Smooth muscle cell (in vitro differentiated cells): ENCODE data around the gene DNAJC11. TPM values are rescaled to one million over a fixed set of nuclear protein-coding genes. Genes with fewer than 3 reads are reported as not detected.

Experiments
- DNase-seq: peaks from one replicate; lab custom pipeline; 2025; ENCODE audit not compliant: unreplicated experiment; lab: John Stamatoyannopoulos, UW
- H2AFZ ChIP-seq: fragments of 200-600 bp; sonication (generic); 2 replicates; pipeline ENCODE4 v1.6.0; 2016; ENCODE audit warnings: antibody characterized with exemption, low read depth, mild to moderate bottlenecking
- H3F3A ChIP-seq: fragments of 200-600 bp; sonication (generic); 2 replicates; pipeline ENCODE4 v1.6.0; 2017; ENCODE audit warnings: antibody characterized with exemption, low read depth
- H3K27ac ChIP-seq: fragments of 200-600 bp; sonication (generic); 2 replicates; pipeline ENCODE4 v1.5.1; 2016; ENCODE audit warnings: low read depth, mild to moderate bottlenecking
- H3K27me3 ChIP-seq: fragments of 200-600 bp; sonication (generic); 2 replicates; pipeline ENCODE4 v1.6.1; 2016; ENCODE audit warnings: low read depth, mild to moderate bottlenecking
- H3K36me3 ChIP-seq: fragments of 200-600 bp; sonication (generic); 2 replicates; pipeline ENCODE4 v1.5.1; 2016; ENCODE audit warnings: low read depth
- H3K4me1 ChIP-seq: fragments of 200-600 bp; sonication (generic); 2 replicates; pipeline ENCODE4 v1.5.1; 2016; ENCODE audit warnings: low read depth
- H3K4me2 ChIP-seq: fragments of 200-600 bp; sonication (generic); 2 replicates; pipeline ENCODE4 v1.6.0; 2016; ENCODE audit warnings: mild to moderate bottlenecking
- H3K4me3 ChIP-seq: fragments of 200-600 bp; sonication (generic); 2 replicates; pipeline ENCODE4 v1.5.1; 2016; ENCODE audit warnings: mild to moderate bottlenecking
- H3K79me2 ChIP-seq: fragments of 200-600 bp; sonication (generic); 2 replicates; pipeline ENCODE4 v1.6.0; 2016; ENCODE audit warnings: low read depth, mild to moderate bottlenecking
- H3K9ac ChIP-seq: fragments of 200-600 bp; sonication (generic); 2 replicates; pipeline ENCODE4 v1.6.0; 2016; ENCODE audit warnings: low read depth
- H3K9me3 ChIP-seq: fragments of 200-600 bp; sonication (generic); replicated peaks from 2 replicates; pipeline ENCODE4 v1.5.1; 2016; ENCODE audit warnings: low read depth
- H4K20me1 ChIP-seq: fragments of 200-600 bp; sonication (generic); 2 replicates; pipeline ENCODE4 v1.6.0; 2016; ENCODE audit warnings: low read depth
- CTCF ChIP-seq: fragments of 200-600 bp; sonication (generic); IDR thresholded peaks from 2 replicates; pipeline ENCODE4 v1.5.1; 2017; ENCODE audit warnings: borderline replicate concordance, mild to moderate bottlenecking, antibody characterized with exemption; ENCODE audit not compliant: insufficient read depth, poor library complexity, severe bottlenecking
- WGBS: methylation state at CpG from one replicate; pipeline ENCODE4 v1.1.7; 2016; ENCODE audit warnings: low lambda C conversion rate; 5-methylcytosine and 5-hydroxymethylcytosine counted together
- polyA plus RNA-seq: library from polyadenylated mRNA; unstranded; fragments of >200 nt; fragmentation: Nextera tagmentation; extraction: Ambion mirVana; gene quantifications from 2 replicates; pipeline ENCODE4 v1.2.1, GENCODE V29; 2016
- total RNA-seq: library from RNA; depleted of rRNA; stranded (reverse); fragments of >200 nt; gene quantifications from 2 replicates; pipeline ENCODE4 v1.2.3, GENCODE V29; 2014

Gene DNAJC11
- total and polyA plus RNA-seq, 2 experiments from 2014 or later = 25.5 to 35.7 TPM

- H3K27me3 ChIP-seq = no peaks in the 10 kb centered on the region
- no peak overlapping the region for H3K4me3 ChIP-seq
- H3K9ac ChIP-seq = no peak overlapping the region
- H3K79me2 ChIP-seq = peaks cover 9% of the 10 kb centered on the region
- no peak overlapping the region for H3K27ac ChIP-seq
- 97% methylated on average over 30 of the region's 30 CpGs for WGBS
- H3K4me2 ChIP-seq = no peak overlapping the region
- no peak for TF ChIP-seq CTCF
- H3K4me1 ChIP-seq = no peaks in the 10 kb centered on the region
- H4K20me1 ChIP-seq = peaks cover 7% of the 10 kb centered on the region
- no peaks in the 10 kb centered on the region for H3K9me3 ChIP-seq
- no peak for DNase-seq
- H3K36me3 ChIP-seq = no peaks in the 10 kb centered on the region
- no peaks in the 10 kb centered on the region for H3F3A ChIP-seq
- H2AFZ ChIP-seq = no peak overlapping the region
Measured at GRCh38 chr1:6632588-6633514, 68.8 kb downstream of the DNAJC11 start.

DNA sequence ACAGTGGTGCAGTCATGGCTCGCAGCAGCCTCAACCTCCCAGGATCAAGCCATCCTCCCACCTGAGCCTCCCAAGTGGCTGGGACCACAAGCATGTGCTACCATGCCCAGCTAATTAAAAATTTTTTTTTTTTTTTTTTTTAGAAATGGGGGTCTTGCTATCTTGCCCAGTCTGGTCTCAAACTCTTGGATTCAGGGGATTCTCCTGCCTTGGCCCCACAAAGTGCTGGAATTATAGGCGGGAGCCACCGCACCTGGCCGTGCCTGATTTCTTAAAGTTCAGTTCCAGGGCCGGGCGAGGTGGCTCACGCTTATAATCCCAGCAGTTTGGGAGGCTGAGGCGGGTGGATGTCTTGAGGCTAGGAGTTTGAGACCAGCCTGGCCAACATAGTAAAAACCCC, 70.6 kb downstream of the DNAJC11 start:
- peaks cover 23% of the 10 kb centered on the region for H4K20me1 ChIP-seq
- peaks cover 5% of the 10 kb centered on the region for H3K4me1 ChIP-seq
- H3K36me3 ChIP-seq = no peaks in the 10 kb centered on the region
- H3K27ac ChIP-seq = no peak overlapping the region
- no peak overlapping the region for H3K4me3 ChIP-seq
- no peak overlapping the region for H3K9ac ChIP-seq
- no peak for DNase-seq
- no peaks in the 10 kb centered on the region for H3K9me3 ChIP-seq
- no peak overlapping the region for H3K4me2 ChIP-seq
- no peaks in the 10 kb centered on the region for H3K27me3 ChIP-seq
- over 99% methylated on average over 8 of the region's 8 CpGs for WGBS
- no peaks in the 10 kb centered on the region for H3F3A ChIP-seq
- no peak overlapping the region for H2AFZ ChIP-seq
- no peak for TF ChIP-seq CTCF
- H3K79me2 ChIP-seq = peaks cover 27% of the 10 kb centered on the region

- no peak overlapping the region for H2AFZ ChIP-seq
- WGBS = 98% methylated on average over 8 of the region's 8 CpGs
- no peak overlapping the region for H3K4me2 ChIP-seq
- no peak for TF ChIP-seq CTCF
- no peaks in the 10 kb centered on the region for H3K9me3 ChIP-seq
- H3F3A ChIP-seq = no peaks in the 10 kb centered on the region
- no peak overlapping the region for H3K4me3 ChIP-seq
- H4K20me1 ChIP-seq = peaks cover 24% of the 10 kb centered on the region
- H3K36me3 ChIP-seq = no peaks in the 10 kb centered on the region
- peaks cover 8% of the 10 kb centered on the region for H3K4me1 ChIP-seq
- no peaks in the 10 kb centered on the region for H3K27me3 ChIP-seq
- DNase-seq = no peak
- H3K9ac ChIP-seq = no peak overlapping the region
- peaks cover 33% of the 10 kb centered on the region for H3K79me2 ChIP-seq
- no peak overlapping the region for H3K27ac ChIP-seq
Measured at GRCh38 chr1:6630027-6630426, 71.6 kb downstream of the DNAJC11 start.
